Right lobe of liver (tissue), 4 donors: ENCODE data around the gene DHRSX.

Source experiments
- CTCF ChIP-seq, 4 donors: fragments of 200-600 bp in 3 of 4; fragments of 450-650 bp in 1 of 4; IDR thresholded peaks; one replicate each; pipeline versions ENCODE4 v1.5.1 to v1.8.0; 2016 to 2022; ENCODE audit warnings: antibody characterized with exemption in 4 of 4, mild to moderate bottlenecking in 2 of 4
- POLR2A ChIP-seq: fragments of 450-650 bp; IDR thresholded peaks from one replicate; pipeline ENCODE4 v1.6.1; 2017; ENCODE audit warnings: antibody characterized with exemption, mild to moderate bottlenecking
- donor health status: DM: no; HTN: no; CAD: no.
- donor health status: DM: no; HTN: no; CAD: no.
- donor health status: DM: no; HTN: yes; CAD: no.

DNA sequence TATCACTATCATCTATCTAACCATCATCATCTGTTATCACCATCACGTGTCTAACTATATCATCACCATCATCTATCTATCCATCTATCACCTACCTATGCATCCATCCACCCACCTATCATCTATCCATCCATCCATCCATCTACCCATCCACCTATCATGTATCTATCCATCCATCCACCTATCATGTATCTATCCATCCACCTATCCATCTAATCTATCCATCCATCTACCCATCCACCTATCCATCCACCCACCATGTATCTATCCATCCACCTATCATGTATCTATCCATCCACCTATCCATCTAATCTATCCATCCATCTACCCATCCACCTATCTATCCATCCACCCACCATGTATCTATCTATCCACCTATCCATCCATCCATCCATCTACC lies 316.7 kb downstream of the DHRSX start:
- TF ChIP-seq CTCF (IDR thresholded peaks at IDR 0.05) (no peak), POLR2A (no peak)
